HCT116 (cell line): ENCODE measurements around the gene ATXN7L1. TPM values are rescaled to one million over a fixed set of nuclear protein-coding genes. Genes with fewer than 3 reads are reported as not detected.

Source experiments
- ATAC-seq: fragments of 200-7000 bp; cut with Tn5 transposase; 2 replicates; pipeline ENCODE4 v1.9.1; 2020; ENCODE audit warnings: mild to moderate bottlenecking, moderate library complexity
- BruUV-seq: library from RNA; stranded (reverse); fragments of 400-500 nt; replicated peaks from 2 replicates; lab custom pipeline; 2021; lab: Mats Ljungman, UMichigan
- CTCF ChIA-PET: fragments of 300-600 bp; sonication (Branson Sonifier 250); formaldehyde crosslinking; loops from one replicate; lab custom pipeline; 2021; ENCODE audit warnings: antibody characterized with exemption; lab: Charles Lee
- POLR2A ChIA-PET: fragments of 300-600, 350-600 bp; sonication (Branson Sonifier 250); formaldehyde crosslinking; loops from one replicate; lab custom pipeline; 2021; ENCODE audit warnings: antibody characterized with exemption; lab: Charles Lee
- RAD21 ChIA-PET, 2 experiments: fragments of 300-600 bp; sonication (Branson Sonifier 250); formaldehyde crosslinking; loops; one replicate each; lab custom pipeline; 2023; ENCODE audit warnings: low total read pairs in 2 of 2; ENCODE audit not compliant: uncharacterized antibody in 2 of 2, unreplicated experiment in 2 of 2, low non-redundant PET in 1 of 2; lab: Charles Lee
- DNase-seq: peaks from one replicate; pipeline ENCODE4 v3.0.0-alpha.2; 2010; ENCODE audit warnings: low read depth, low spot score
- H2AFZ ChIP-seq: fragments of 200-600 bp; shearing (Covaris generic), sonication (generic); 2 replicates; pipeline ENCODE4 v1.6.1; 2017; ENCODE audit warnings: low read depth, mixed run types, mixed read lengths, antibody characterized with exemption, low read length; ENCODE audit not compliant: poor library complexity, severe bottlenecking
- H3K27ac ChIP-seq: 2 replicates; pipeline ENCODE4 v1.5.1; 2012; ENCODE audit warnings: low read depth, low read length
- H3K27me3 ChIP-seq: fragments of 200-600 bp; sonication (generic); 2 replicates; pipeline ENCODE4 v1.6.1; 2016; ENCODE audit warnings: mixed run types, low read length, mixed read lengths; ENCODE audit not compliant: insufficient read depth
- H3K36me3 ChIP-seq, 2 experiments: fragments of 200-500 bp in 1 of 2; fragments of 200-600 bp in 1 of 2; sonication (Bioruptor generic) in 1 of 2; sonication (generic) in 1 of 2; 2 replicates each; pipeline versions ENCODE4 v1.5.1 to v1.6.1; 2014 to 2016; ENCODE audit warnings: low read length in 2 of 2, inconsistent platforms in 1 of 2, mixed read lengths in 1 of 2, mixed run types in 1 of 2; ENCODE audit not compliant: insufficient read depth in 2 of 2, control insufficient read depth in 1 of 2
- H3K4me1 ChIP-seq, 2 experiments: fragments of 200-600 bp in 1 of 2; sonication (generic) in 1 of 2; 2 replicates each; pipeline versions ENCODE4 v1.5.1 to v1.6.1; 2012 to 2017; ENCODE audit warnings: low read length in 2 of 2, inconsistent platforms in 1 of 2, mild to moderate bottlenecking in 1 of 2, mixed read lengths in 1 of 2, mixed run types in 1 of 2, moderate library complexity in 1 of 2; ENCODE audit not compliant: insufficient read depth in 2 of 2, control insufficient read depth in 1 of 2
- H3K4me2 ChIP-seq: fragments of 200-600 bp; sonication (generic); 2 replicates; pipeline ENCODE4 v1.6.1; 2017; ENCODE audit warnings: mixed run types, low read length, mixed read lengths
- H3K4me3 ChIP-seq, 2 experiments: fragments of 200-600 bp in 1 of 2; sonication (generic) in 1 of 2; replicated peaks in 1 of 2; 2 replicates each; pipeline ENCODE4 v1.5.1; 2011 to 2016; ENCODE audit warnings: low read length in 2 of 2, control low read depth in 1 of 2, low read depth in 1 of 2, mild to moderate bottlenecking in 1 of 2, mixed read lengths in 1 of 2, mixed run types in 1 of 2
- H3K79me2 ChIP-seq: fragments of 200-600 bp; sonication (generic); 2 replicates; pipeline ENCODE4 v1.6.1; 2017; ENCODE audit warnings: mild to moderate bottlenecking, mixed run types, low read length, moderate library complexity, mixed read lengths; ENCODE audit not compliant: insufficient read depth
- H3K9ac ChIP-seq: fragments of 200-600 bp; sonication (generic); 2 replicates; pipeline ENCODE4 v1.6.1; 2016; ENCODE audit warnings: low read length, mixed read lengths
- H3K9me2 ChIP-seq: fragments of 200-600 bp; sonication (generic), shearing (Covaris generic); 2 replicates; pipeline ENCODE4 v1.6.1; 2017; ENCODE audit warnings: mixed run types, mild to moderate bottlenecking, moderate library complexity; ENCODE audit not compliant: insufficient read depth
- H3K9me3 ChIP-seq, 2 experiments: fragments of 200-500 bp in 1 of 2; fragments of 200-600 bp in 1 of 2; sonication (Bioruptor generic) in 1 of 2; sonication (generic) in 1 of 2; 2 replicates each; pipeline ENCODE4 v1.6.1; 2014 to 2017; ENCODE audit warnings: low read length in 2 of 2, mixed read lengths in 2 of 2, inconsistent platforms in 1 of 2, low read depth in 1 of 2, mild to moderate bottlenecking in 1 of 2, mixed run types in 1 of 2, moderate library complexity in 1 of 2; ENCODE audit not compliant: control insufficient read depth in 1 of 2, insufficient read depth in 1 of 2
- H4K20me1 ChIP-seq: fragments of 200-600 bp; sonication (generic), shearing (Covaris generic); 2 replicates; pipeline ENCODE4 v1.6.1; 2017; ENCODE audit warnings: mixed run types, mild to moderate bottlenecking, moderate library complexity; ENCODE audit not compliant: insufficient read depth
- CBX3 ChIP-seq: IDR thresholded peaks from 2 replicates; pipeline ENCODE4 v1.6.1; 2012; ENCODE audit warnings: low read depth
- CEBPB ChIP-seq: IDR thresholded peaks from 2 replicates; pipeline ENCODE4 v1.6.1; 2012; ENCODE audit warnings: low read depth
- EZH2 ChIP-seq: fragments of 200-600 bp; sonication (generic); IDR thresholded peaks from 2 replicates; pipeline ENCODE4 v1.6.1; 2017; ENCODE audit warnings: antibody characterized with exemption, mixed run types
- EZH2phosphoT487 ChIP-seq: fragments of 200-600 bp; IDR thresholded peaks from 2 replicates; pipeline ENCODE4 v1.6.1; 2018; ENCODE audit warnings: antibody characterized with exemption, borderline replicate concordance
- POLR2AphosphoS5 ChIP-seq: IDR thresholded peaks from 2 replicates; pipeline ENCODE4 v1.6.1; 2011; ENCODE audit warnings: mild to moderate bottlenecking, low read depth, low read length, moderate library complexity
- RAD21 ChIP-seq: IDR thresholded peaks from 2 replicates; pipeline ENCODE4 v1.6.1; 2012; ENCODE audit warnings: low read depth, mild to moderate bottlenecking
- REST ChIP-seq: IDR thresholded peaks from 2 replicates; pipeline ENCODE4 v1.6.1; 2012; ENCODE audit warnings: low read depth
- YY1 ChIP-seq: IDR thresholded peaks from 2 replicates; pipeline ENCODE4 v1.6.1; 2011; ENCODE audit warnings: low read length, low read depth, moderate library complexity, mild to moderate bottlenecking; ENCODE audit not compliant: insufficient replicate concordance; ENCODE audit errors: extremely low read depth
- ZBTB33 ChIP-seq: IDR thresholded peaks from 2 replicates; pipeline ENCODE4 v1.6.1; 2011; ENCODE audit warnings: mild to moderate bottlenecking, low read length, moderate library complexity; ENCODE audit not compliant: insufficient replicate concordance; ENCODE audit errors: extremely low read depth
- ZFX ChIP-seq: fragments of 450-650 bp; IDR thresholded peaks from 2 replicates; pipeline ENCODE4 v1.6.1; 2017
- intact Hi-C: fragments of 100-400 bp; cut with micrococcal nuclease; formaldehyde crosslinking; loops from 2 replicates; pipeline ENCODE4 v1.10.0; 2022
- total RNA-seq: library from RNA; stranded (reverse); gene quantifications from one replicate; pipeline ENCODE4 v1.2.1, GENCODE V29; 2021; ENCODE audit not compliant: unreplicated experiment
- TF ChIP-seq, protein P1 (sequence below): IDR thresholded peaks from 2 replicates; pipeline ENCODE4 v1.6.1; 2012

The ATXN7L1 gene
- total RNA-seq, 1 experiment from 2014 or later = 11.5 TPM

GRCh38 chr7:105713488-105714465 lies 162.6 kb downstream of the ATXN7L1 start:
- Histone ChIP-seq H4K20me1 (no peaks in the 10 kb centered on the region), H3K9ac (no peak overlapping the region), H3K4me1 (peaks cover 0 to 13% of the 10 kb centered on the region in 2 experiments; a peak in 2 of 4 replicates), H3K4me2 (no peak overlapping the region), H2AFZ (no peak overlapping the region), H3K27ac (no peak overlapping the region), H3K9me3 (peaks cover 7 to 12% of the 10 kb centered on the region in 2 experiments; a peak in 3 of 4 replicates), H3K9me2 (no peaks in the 10 kb centered on the region), H3K4me3 (no peak overlapping the region), H3K36me3 (no peaks in the 10 kb centered on the region), H3K79me2 (no peaks in the 10 kb centered on the region), H3K27me3 (no peaks in the 10 kb centered on the region)
- ChIA-PET POLR2A (no interaction called here), CTCF (no interaction called here), RAD21 (no interaction called here)
- no peak; the same call in 1 of the 2 replicates for ATAC-seq
- TF ChIP-seq EZH2 = no peak
- TF ChIP-seq, protein P1, sequence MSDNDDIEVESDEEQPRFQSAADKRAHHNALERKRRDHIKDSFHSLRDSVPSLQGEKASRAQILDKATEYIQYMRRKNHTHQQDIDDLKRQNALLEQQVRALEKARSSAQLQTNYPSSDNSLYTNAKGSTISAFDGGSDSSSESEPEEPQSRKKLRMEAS = no peak
- TF ChIP-seq EZH2phosphoT487 = no peak
- TF ChIP-seq ZFX = no peak
- TF ChIP-seq CBX3 = no peak
- no peak for TF ChIP-seq CEBPB
- no peak for TF ChIP-seq RAD21
- TF ChIP-seq POLR2AphosphoS5 = no peak
- no peak for TF ChIP-seq ZBTB33
- no peak for TF ChIP-seq YY1
- no peak for TF ChIP-seq REST
- DNase-seq = no peak
- intact Hi-C loops = no loop called here
- no TSS peak for BruUV-seq
